DND-41 (cell line): ENCODE measurements around the gene KANSL1L.

ENCODE experiments used
- ATAC-seq: fragments of 200-7000 bp; cut with Tn5 transposase; 3 replicates; pipeline ENCODE4 v1.9.1; 2021; ENCODE audit warnings: low read depth; ENCODE audit not compliant: insufficient read depth
- DNase-seq: peaks from one replicate; pipeline ENCODE4 v3.0.0-alpha.2; 2020
- H2AFZ ChIP-seq: 2 replicates; pipeline ENCODE4 v1.6.0; 2012; ENCODE audit warnings: low read depth, low read length
- H3K27ac ChIP-seq: 2 replicates; pipeline ENCODE4 v1.5.1; 2012; ENCODE audit warnings: low read length, inconsistent platforms
- H3K27me3 ChIP-seq: fragments of 200-600 bp; sonication (generic); 2 replicates; pipeline ENCODE4 v1.6.0; 2012; ENCODE audit warnings: low read length, mild to moderate bottlenecking, inconsistent platforms; ENCODE audit not compliant: insufficient read depth, poor library complexity
- H3K36me3 ChIP-seq: 2 replicates; pipeline ENCODE4 v1.5.1; 2012; ENCODE audit warnings: low read length, inconsistent platforms; ENCODE audit not compliant: insufficient read depth
- H3K4me1 ChIP-seq: 2 replicates; pipeline ENCODE4 v1.5.1; 2012; ENCODE audit warnings: mild to moderate bottlenecking, low read length; ENCODE audit not compliant: insufficient read depth
- H3K4me2 ChIP-seq: 2 replicates; pipeline ENCODE4 v1.6.0; 2012; ENCODE audit warnings: mild to moderate bottlenecking, moderate library complexity, low read length, inconsistent platforms; ENCODE audit not compliant: insufficient read depth
- H3K4me3 ChIP-seq, 2 experiments: fragments of 200-600 bp in 1 of 2; shearing (Covaris generic) in 1 of 2; 2 replicates each; pipeline ENCODE4 v1.5.1; 2012 to 2016; ENCODE audit warnings: inconsistent platforms in 2 of 2, low read length in 2 of 2, mild to moderate bottlenecking in 2 of 2, low read depth in 1 of 2, moderate library complexity in 1 of 2
- H3K79me2 ChIP-seq: 2 replicates; pipeline ENCODE4 v1.6.0; 2012; ENCODE audit warnings: low read length, inconsistent platforms; ENCODE audit not compliant: insufficient read depth
- H3K9ac ChIP-seq: 2 replicates; pipeline ENCODE4 v1.6.0; 2012; ENCODE audit warnings: low read depth, mild to moderate bottlenecking, inconsistent platforms, low read length, moderate library complexity
- H3K9me3 ChIP-seq: 2 replicates; pipeline ENCODE4 v1.5.1; 2012; ENCODE audit warnings: low read length, moderate library complexity, mild to moderate bottlenecking, inconsistent platforms; ENCODE audit not compliant: insufficient read depth, severe bottlenecking
- H4K20me1 ChIP-seq: 2 replicates; pipeline ENCODE4 v1.6.0; 2012; ENCODE audit warnings: low read length; ENCODE audit not compliant: insufficient read depth
- CTCF ChIP-seq: IDR thresholded peaks from 2 replicates; pipeline ENCODE4 v1.5.1; 2012; ENCODE audit warnings: borderline replicate concordance, low read length, moderate library complexity, mild to moderate bottlenecking; ENCODE audit not compliant: poor library complexity, severe bottlenecking; ENCODE audit errors: extremely low read depth
- EZH2 ChIP-seq: IDR thresholded peaks from 3 replicates; pipeline ENCODE4 v1.6.1; 2012; ENCODE audit warnings: borderline replicate concordance, low read depth, mild to moderate bottlenecking, moderate library complexity, low read length, inconsistent platforms; ENCODE audit not compliant: severe bottlenecking

KANSL1L gene

DNA sequence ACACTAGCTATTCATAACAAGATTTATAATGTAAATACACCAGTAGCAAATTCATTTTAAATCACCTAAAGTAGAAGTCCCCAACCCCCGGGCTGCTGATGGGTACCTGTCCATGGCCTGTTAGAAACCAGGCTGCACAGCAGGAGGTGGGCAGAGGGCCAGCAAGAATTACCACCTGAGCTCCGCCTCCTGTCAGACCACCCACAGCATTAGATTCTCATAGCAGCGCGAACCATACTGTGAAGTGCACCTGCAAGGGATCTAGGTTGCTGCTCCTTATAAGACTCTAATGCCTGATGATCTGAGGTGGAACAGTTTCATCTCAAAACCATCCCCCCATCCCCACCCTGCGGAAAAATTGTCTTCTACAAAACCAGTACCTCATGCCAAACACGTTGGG is 71.3 kb downstream of the KANSL1L start:
- no peak overlapping the region for H3K4me2 ChIP-seq
- H3K4me1 ChIP-seq = no peaks in the 10 kb centered on the region
- no peak overlapping the region for H2AFZ ChIP-seq
- H4K20me1 ChIP-seq = no peaks in the 10 kb centered on the region
- H3K4me3 ChIP-seq = no peak overlapping the region
- H3K9me3 ChIP-seq = no peaks in the 10 kb centered on the region
- no peak for ATAC-seq
- no peak overlapping the region for H3K27ac ChIP-seq
- H3K27me3 ChIP-seq = no peaks in the 10 kb centered on the region
- H3K9ac ChIP-seq = no peak overlapping the region
- H3K36me3 ChIP-seq = no peaks in the 10 kb centered on the region
- no peak for DNase-seq
- no peaks in the 10 kb centered on the region for H3K79me2 ChIP-seq
- TF ChIP-seq CTCF (no peak), EZH2 (no peak)

DNA sequence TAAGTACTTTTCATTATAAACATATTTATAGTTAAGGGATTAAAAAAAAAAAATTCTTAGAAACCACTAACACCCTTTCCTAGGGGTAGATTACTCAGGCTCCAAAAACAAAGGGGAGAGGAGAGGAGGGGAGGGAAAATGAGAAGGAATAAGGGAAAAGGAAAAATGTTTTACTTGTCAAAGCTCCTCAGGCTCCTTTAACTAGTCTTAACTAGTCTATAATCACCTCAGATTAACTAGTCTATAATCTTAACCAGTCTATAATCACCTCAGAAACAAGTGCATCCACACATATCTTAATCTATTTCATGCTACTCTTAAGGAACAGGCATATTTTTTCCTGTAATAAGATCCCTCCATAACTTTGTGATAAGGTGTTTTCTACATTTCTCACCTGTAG is 76.4 kb downstream of the KANSL1L start:
- H3K9me3 ChIP-seq = no peaks in the 10 kb centered on the region
- H3K4me3 ChIP-seq = no peak overlapping the region
- DNase-seq (no peak), ATAC-seq (no peak)
- no peaks in the 10 kb centered on the region for H3K79me2 ChIP-seq
- H3K27ac ChIP-seq = no peak overlapping the region
- H3K27me3 ChIP-seq = no peaks in the 10 kb centered on the region
- no peak for TF ChIP-seq EZH2
- TF ChIP-seq CTCF = no peak
- no peak overlapping the region for H3K4me2 ChIP-seq
- H2AFZ ChIP-seq = no peak overlapping the region
- no peaks in the 10 kb centered on the region for H3K4me1 ChIP-seq
- H4K20me1 ChIP-seq = no peaks in the 10 kb centered on the region
- H3K9ac ChIP-seq = no peak overlapping the region
- no peaks in the 10 kb centered on the region for H3K36me3 ChIP-seq

GRCh38 chr2:210092791-210093190 is 78.4 kb downstream of the KANSL1L start:
- no peak overlapping the region for H3K4me2 ChIP-seq
- no peaks in the 10 kb centered on the region for H4K20me1 ChIP-seq
- no peaks in the 10 kb centered on the region for H3K9me3 ChIP-seq
- DNase-seq = no peak
- TF ChIP-seq CTCF = no peak
- no peak for TF ChIP-seq EZH2
- H3K79me2 ChIP-seq = no peaks in the 10 kb centered on the region
- no peak overlapping the region for H3K4me3 ChIP-seq
- H3K27ac ChIP-seq = no peak overlapping the region
- no peaks in the 10 kb centered on the region for H3K27me3 ChIP-seq
- H2AFZ ChIP-seq = no peak overlapping the region
- ATAC-seq = no peak
- no peak overlapping the region for H3K9ac ChIP-seq
- no peaks in the 10 kb centered on the region for H3K4me1 ChIP-seq
- no peaks in the 10 kb centered on the region for H3K36me3 ChIP-seq

DNA sequence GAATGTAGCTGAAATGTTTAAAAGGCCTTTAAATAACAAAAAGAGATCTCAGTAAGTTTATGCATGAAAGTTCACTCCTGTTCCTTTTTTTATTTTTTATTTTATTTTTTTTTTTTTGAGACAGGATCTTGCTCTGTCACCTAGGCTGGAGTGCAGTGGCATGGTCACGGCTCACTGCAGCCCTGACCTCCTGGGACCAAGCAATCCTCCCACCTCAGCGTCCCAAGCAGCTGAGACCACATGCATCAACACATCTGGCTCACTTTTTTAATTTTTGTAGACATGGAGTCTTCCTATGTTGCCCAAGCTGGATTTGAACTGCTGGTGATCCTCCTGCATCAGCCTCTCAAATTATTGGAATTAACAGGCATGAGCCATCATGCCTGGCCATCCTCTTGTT is 84.3 kb downstream of the KANSL1L start:
- H4K20me1 ChIP-seq = no peaks in the 10 kb centered on the region
- H3K4me2 ChIP-seq = no peak overlapping the region
- H3K9me3 ChIP-seq = no peaks in the 10 kb centered on the region
- no peak overlapping the region for H3K9ac ChIP-seq
- H2AFZ ChIP-seq = no peak overlapping the region
- DNase-seq = no peak
- H3K4me3 ChIP-seq = no peak overlapping the region
- no peaks in the 10 kb centered on the region for H3K79me2 ChIP-seq
- no peaks in the 10 kb centered on the region for H3K27me3 ChIP-seq
- no peaks in the 10 kb centered on the region for H3K4me1 ChIP-seq
- no peaks in the 10 kb centered on the region for H3K36me3 ChIP-seq
- no peak overlapping the region for H3K27ac ChIP-seq
- TF ChIP-seq CTCF (no peak), EZH2 (no peak)
- no peak for ATAC-seq
